ENCODE results near the gene ACADSB. TPM values are rescaled to one million over a fixed set of nuclear protein-coding genes. Genes with fewer than 3 reads are reported as not detected.

Gene ACADSB
- total and polyA plus RNA-seq, 10 of the 15 experiments (the other 5 are each of a cell fraction or from before 2014, with no cell fraction given) = 10.8 to 24.0 (median 15.0) TPM

GRCh38 chr10:122974023-122974422 lies 34.8 kb upstream of the ACADSB start:
- no peak overlapping the region for H3K9ac ChIP-seq (ENCODE audit: control insufficient read depth, insufficient read depth, low read length)
- ChIA-PET SMC1A (ENCODE audit: uncharacterized antibody, unreplicated experiment) (interaction anchor here (1.0 to 1.7 kb wide), 4 partner anchors 9 to 20 kb away, joined by 3 to 4 read pairs (median 3); partner anchors contain the start of gene C10orf88), POLR2A (no interaction called here), CTCF (interaction anchor here (1.0 kb wide), 2 partner anchors 18 to 22 kb away, joined by 3 read pairs; no protein-coding TSS in a partner anchor), RAD21 (ENCODE audit: unreplicated experiment) (interaction anchor here (1.6 kb wide), 1 partner anchor 20 kb away, joined by 4 read pairs; the partner anchor contains the start of gene C10orf88)
- H4K20me1 ChIP-seq (ENCODE audit: control insufficient read depth, insufficient read depth) = no peaks in the 10 kb centered on the region
- H3K27me3 ChIP-seq (replicated peaks in 1 of 2; ENCODE audit: control insufficient read depth in 2 of 2, insufficient read depth in 2 of 2, low read length in 1 of 2) = no peaks in the 10 kb centered on the region; a peak in 1 of 4 replicates
- H3K9me3 ChIP-seq (replicated peaks; ENCODE audit: control insufficient read depth, insufficient read depth, low read length) = no peaks in the 10 kb centered on the region; the same call in 2 of the 3 replicates
- TF ChIP-seq MEF2B (IDR thresholded peaks at IDR 0.05; ENCODE audit: partially characterized antibody, poor library complexity, severe bottlenecking) (peak; percentile 24), RELB (IDR thresholded peaks at IDR 0.05; ENCODE audit: low read depth) (peak; percentile 55; the same call in 1 of the 2 replicates), RAD51 (IDR thresholded peaks at IDR 0.05) (peak; percentile 73), EP300 (IDR thresholded peaks at IDR 0.05; ENCODE audit: borderline replicate concordance in 1 of 2, control insufficient read depth in 1 of 2, low read depth in 2 of 2, low read length in 2 of 2) (no peak), ZNF687 (IDR thresholded peaks at IDR 0.05) (peak; percentile 51; the same call in 1 of the 2 replicates)
- 71% methylated on average over 5 of the region's 5 CpGs for WGBS (ENCODE audit: insufficient coverage, insufficient replicate concordance, low lambda C conversion rate, missing lambda C conversion rate)
- in situ Hi-C loops (cut with MboI) (no loop called here), intact Hi-C loops (cut with micrococcal nuclease; ENCODE audit: unreplicated experiment) (no loop called here)
- H3K4me2 ChIP-seq (ENCODE audit: control insufficient read depth, insufficient read depth) = 0 out of 2 replicates have a peak overlapping the region, but pooled peaks have one; percentile 3
- H3K36me3 ChIP-seq (ENCODE audit: control insufficient read depth in 2 of 2, insufficient read depth in 2 of 2, low read length in 1 of 2) = no peaks in the 10 kb centered on the region
- H3K79me2 ChIP-seq (ENCODE audit: control insufficient read depth, insufficient read depth, low read length) = no peaks in the 10 kb centered on the region
- H3K27ac ChIP-seq (ENCODE audit: control insufficient read depth, insufficient read depth) = no peak overlapping the region
- H3K4me1 ChIP-seq (ENCODE audit: control insufficient read depth, insufficient read depth, low read length) = peaks cover 2% of the 10 kb centered on the region
- FAIRE-seq (no peak), ATAC-seq (peak; percentile 33; the same call in 1 of the 3 replicates), DNase-seq (ENCODE audit: low read depth, low spot score) (no peak)
- H3K4me3 ChIP-seq = no peak overlapping the region
- peak overlapping the region; percentile 34 for H2AFZ ChIP-seq (ENCODE audit: control insufficient read depth, low read depth, low read length)
- BruUV-seq (replicated peaks) = no TSS peak
